ENCODE results near the gene UBIAD1. TPM values are rescaled to one million over a fixed set of nuclear protein-coding genes. Genes with fewer than 3 reads are reported as not detected.
A peak's percentile ranks its signal among the peaks of the same experiment; 100 is the strongest.

Gene UBIAD1
- total and polyA plus RNA-seq, 2 of the 13 experiments (the other 11 are each of a cell fraction or from before 2014, with no cell fraction given) = 16.9 to 20.4 TPM

- TF ChIP-seq FOXA3 (CRISPR knock-in tag; IDR thresholded peaks at IDR 0.05) (peak; percentile 23), MTERF4 (CRISPR knock-in tag; IDR thresholded peaks at IDR 0.05) (no peak; the same call in 1 of the 2 replicates), ZNF382 (CRISPR knock-in tag; IDR thresholded peaks at IDR 0.05; ENCODE audit: borderline replicate concordance) (no peak), NR2F2 (IDR thresholded peaks at IDR 0.05; ENCODE audit: borderline replicate concordance, low read depth) (peak; percentile 26; the same call in 1 of the 2 replicates), ZNF567 (CRISPR knock-in tag; IDR thresholded peaks at IDR 0.05; ENCODE audit: borderline replicate concordance) (peak; percentile 83), DNMT3B (CRISPR knock-in tag; conservative IDR thresholded peaks at IDR 0.05) (no peak), ZNF205 (CRISPR knock-in tag; IDR thresholded peaks at IDR 0.05) (no peak), LCORL (IDR thresholded peaks at IDR 0.05) (no peak), LCORL (CRISPR knock-in tag; IDR thresholded peaks at IDR 0.05) (peak; percentile 15; the same call in 1 of the 2 replicates), ZFP62 (CRISPR knock-in tag; IDR thresholded peaks at IDR 0.05) (no peak), EZH2 (conservative IDR thresholded peaks at IDR 0.05; ENCODE audit: low read depth, low read length) (no peak), YEATS2 (CRISPR knock-in tag; IDR thresholded peaks at IDR 0.05; ENCODE audit: borderline replicate concordance) (peak; percentile 39; the same call in 1 of the 2 replicates), MIER3 (CRISPR knock-in tag; IDR thresholded peaks at IDR 0.05; ENCODE audit: borderline replicate concordance) (no peak), YY1 (IDR thresholded peaks at IDR 0.05; ENCODE audit: insufficient read depth, insufficient replicate concordance, low read depth, low read length) (peak; percentile 97)
- TF ChIP-seq, protein P1, sequence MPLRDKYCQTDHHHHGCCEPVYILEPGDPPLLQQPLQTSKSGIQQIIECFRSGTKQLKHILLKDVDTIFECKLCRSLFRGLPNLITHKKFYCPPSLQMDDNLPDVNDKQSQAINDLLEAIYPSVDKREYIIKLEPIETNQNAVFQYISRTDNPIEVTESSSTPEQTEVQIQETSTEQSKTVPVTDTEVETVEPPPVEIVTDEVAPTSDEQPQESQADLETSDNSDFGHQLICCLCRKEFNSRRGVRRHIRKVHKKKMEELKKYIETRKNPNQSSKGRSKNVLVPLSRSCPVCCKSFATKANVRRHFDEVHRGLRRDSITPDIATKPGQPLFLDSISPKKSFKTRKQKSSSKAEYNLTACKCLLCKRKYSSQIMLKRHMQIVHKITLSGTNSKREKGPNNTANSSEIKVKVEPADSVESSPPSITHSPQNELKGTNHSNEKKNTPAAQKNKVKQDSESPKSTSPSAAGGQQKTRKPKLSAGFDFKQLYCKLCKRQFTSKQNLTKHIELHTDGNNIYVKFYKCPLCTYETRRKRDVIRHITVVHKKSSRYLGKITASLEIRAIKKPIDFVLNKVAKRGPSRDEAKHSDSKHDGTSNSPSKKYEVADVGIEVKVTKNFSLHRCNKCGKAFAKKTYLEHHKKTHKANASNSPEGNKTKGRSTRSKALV (CRISPR knock-in tag; IDR thresholded peaks at IDR 0.05) = 0 out of 2 replicates have a peak, but pooled peaks have one; percentile 40
- TF ChIP-seq, protein P2, sequence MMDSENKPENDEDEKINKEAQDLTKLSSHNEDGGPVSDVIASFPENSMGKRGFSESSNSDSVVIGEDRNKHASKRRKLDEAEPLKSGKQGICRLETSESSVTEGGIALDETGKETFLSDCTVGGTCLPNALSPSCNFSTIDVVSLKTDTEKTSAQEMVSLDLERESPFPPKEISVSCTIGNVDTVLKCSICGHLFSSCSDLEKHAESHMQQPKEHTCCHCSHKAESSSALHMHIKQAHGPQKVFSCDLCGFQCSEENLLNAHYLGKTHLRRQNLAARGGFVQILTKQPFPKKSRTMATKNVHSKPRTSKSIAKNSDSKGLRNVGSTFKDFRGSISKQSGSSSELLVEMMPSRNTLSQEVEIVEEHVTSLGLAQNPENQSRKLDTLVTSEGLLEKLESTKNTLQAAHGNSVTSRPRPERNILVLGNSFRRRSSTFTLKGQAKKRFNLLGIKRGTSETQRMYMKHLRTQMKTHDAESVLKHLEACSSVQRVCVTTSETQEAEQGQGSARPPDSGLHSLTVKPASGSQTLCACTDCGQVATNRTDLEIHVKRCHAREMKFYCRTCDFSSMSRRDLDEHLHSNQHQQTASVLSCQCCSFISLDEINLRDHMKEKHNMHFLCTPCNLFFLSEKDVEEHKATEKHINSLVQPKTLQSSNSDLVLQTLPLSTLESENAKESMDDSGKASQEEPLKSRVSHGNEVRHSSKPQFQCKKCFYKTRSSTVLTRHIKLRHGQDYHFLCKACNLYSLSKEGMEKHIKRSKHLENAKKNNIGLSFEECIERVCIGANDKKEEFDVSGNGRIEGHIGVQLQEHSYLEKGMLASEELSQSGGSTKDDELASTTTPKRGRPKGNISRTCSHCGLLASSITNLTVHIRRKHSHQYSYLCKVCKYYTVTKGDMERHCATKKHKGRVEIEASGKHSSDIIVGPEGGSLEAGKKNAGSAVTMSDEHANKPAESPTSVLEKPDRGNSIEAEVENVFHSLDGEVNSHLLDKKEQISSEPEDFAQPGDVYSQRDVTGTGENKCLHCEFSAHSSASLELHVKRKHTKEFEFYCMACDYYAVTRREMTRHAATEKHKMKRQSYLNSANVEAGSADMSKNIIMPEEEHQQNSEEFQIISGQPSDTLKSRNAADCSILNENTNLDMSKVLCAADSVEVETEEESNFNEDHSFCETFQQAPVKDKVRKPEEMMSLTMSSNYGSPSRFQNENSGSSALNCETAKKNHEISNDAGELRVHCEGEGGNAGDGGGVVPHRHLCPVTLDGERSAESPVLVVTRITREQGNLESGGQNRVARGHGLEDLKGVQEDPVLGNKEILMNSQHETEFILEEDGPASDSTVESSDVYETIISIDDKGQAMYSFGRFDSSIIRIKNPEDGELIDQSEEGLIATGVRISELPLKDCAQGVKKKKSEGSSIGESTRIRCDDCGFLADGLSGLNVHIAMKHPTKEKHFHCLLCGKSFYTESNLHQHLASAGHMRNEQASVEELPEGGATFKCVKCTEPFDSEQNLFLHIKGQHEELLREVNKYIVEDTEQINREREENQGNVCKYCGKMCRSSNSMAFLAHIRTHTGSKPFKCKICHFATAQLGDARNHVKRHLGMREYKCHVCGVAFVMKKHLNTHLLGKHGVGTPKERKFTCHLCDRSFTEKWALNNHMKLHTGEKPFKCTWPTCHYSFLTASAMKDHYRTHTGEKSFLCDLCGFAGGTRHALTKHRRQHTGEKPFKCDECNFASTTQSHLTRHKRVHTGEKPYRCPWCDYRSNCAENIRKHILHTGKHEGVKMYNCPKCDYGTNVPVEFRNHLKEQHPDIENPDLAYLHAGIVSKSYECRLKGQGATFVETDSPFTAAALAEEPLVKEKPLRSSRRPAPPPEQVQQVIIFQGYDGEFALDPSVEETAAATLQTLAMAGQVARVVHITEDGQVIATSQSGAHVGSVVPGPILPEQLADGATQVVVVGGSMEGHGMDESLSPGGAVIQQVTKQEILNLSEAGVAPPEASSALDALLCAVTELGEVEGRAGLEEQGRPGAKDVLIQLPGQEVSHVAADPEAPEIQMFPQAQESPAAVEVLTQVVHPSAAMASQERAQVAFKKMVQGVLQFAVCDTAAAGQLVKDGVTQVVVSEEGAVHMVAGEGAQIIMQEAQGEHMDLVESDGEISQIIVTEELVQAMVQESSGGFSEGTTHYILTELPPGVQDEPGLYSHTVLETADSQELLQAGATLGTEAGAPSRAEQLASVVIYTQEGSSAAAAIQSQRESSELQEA (CRISPR knock-in tag; IDR thresholded peaks at IDR 0.05; ENCODE audit: not compliant biosample characterization) = peak; percentile 72
These were observed at the start of gene UBIAD1 (continued) for GRCh38 chr1:11272832-11273594.

Measured in HepG2 (cell line).